ENCODE data around the gene RUBCNL. TPM values are rescaled to one million over a fixed set of nuclear protein-coding genes. Genes with fewer than 3 reads are reported as not detected.

The RUBCNL gene
- total and polyA plus RNA-seq, 2 donors (not counting 3 experiments of a cell fraction or from before 2014, with no cell fraction given), result not detected

DNA sequence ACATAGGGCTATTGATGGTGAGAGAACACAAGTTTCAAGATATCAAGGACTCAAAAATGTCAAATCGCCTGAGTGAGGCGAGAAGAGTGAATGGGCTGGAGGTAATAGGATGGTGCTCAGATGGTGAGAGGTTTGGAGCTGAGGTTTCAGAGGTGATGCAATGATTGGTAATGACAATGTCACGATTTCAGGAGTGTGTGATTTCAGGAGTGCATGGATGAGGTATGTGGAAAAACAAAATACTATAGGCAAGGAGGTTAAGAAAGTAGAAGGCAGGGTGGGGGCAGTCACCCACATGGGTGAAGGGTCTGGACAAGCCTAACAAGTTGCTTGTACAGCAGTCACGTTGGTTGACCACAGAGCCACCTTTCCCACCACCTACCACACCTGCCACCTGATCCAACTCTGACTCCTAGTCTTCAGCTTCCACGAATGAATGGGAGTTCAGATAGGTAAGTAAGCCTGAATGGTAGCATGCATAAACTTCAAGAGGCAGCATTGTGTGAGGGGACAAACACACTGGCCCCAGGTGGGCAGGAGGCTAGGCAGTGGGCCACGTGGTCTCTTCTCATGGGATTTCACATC is 71.5 kb downstream of the RUBCNL start:
- no peaks in the 10 kb centered on the region for H3K9me1 ChIP-seq (replicated peaks; ENCODE audit: control insufficient read depth, extremely low read depth, insufficient read depth, low read length)
- H3K79me2 ChIP-seq (ENCODE audit: control insufficient read depth, insufficient read depth, low read length), result no peaks in the 10 kb centered on the region
- TF ChIP-seq, protein P1, sequence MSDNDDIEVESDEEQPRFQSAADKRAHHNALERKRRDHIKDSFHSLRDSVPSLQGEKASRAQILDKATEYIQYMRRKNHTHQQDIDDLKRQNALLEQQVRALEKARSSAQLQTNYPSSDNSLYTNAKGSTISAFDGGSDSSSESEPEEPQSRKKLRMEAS (IDR thresholded peaks at IDR 0.05; ENCODE audit: insufficient read depth, insufficient read length), result no peak
- TF ChIP-seq POLR2AphosphoS5 (IDR thresholded peaks at IDR 0.05; ENCODE audit: insufficient read depth, low read depth, low read length) (no peak), POLR2A (IDR thresholded peaks at IDR 0.05; ENCODE audit: low read depth, low read length) (no peak), GATA2 (IDR thresholded peaks at IDR 0.05; ENCODE audit: insufficient read depth, insufficient read length, low read depth, low read length) (no peak), MYC (IDR thresholded peaks at IDR 0.05; ENCODE audit: low read depth, low read length) (no peak), JUN (IDR thresholded peaks at IDR 0.05; ENCODE audit: borderline replicate concordance, insufficient read depth, insufficient read length, low read depth) (no peak), EZH2 (IDR thresholded peaks at IDR 0.05; ENCODE audit: borderline replicate concordance, low read depth, low read length, severe bottlenecking) (no peak), FOS (IDR thresholded peaks at IDR 0.05; ENCODE audit: borderline replicate concordance, insufficient read depth, low read length) (no peak)
- TF ChIP-seq, protein P2, sequence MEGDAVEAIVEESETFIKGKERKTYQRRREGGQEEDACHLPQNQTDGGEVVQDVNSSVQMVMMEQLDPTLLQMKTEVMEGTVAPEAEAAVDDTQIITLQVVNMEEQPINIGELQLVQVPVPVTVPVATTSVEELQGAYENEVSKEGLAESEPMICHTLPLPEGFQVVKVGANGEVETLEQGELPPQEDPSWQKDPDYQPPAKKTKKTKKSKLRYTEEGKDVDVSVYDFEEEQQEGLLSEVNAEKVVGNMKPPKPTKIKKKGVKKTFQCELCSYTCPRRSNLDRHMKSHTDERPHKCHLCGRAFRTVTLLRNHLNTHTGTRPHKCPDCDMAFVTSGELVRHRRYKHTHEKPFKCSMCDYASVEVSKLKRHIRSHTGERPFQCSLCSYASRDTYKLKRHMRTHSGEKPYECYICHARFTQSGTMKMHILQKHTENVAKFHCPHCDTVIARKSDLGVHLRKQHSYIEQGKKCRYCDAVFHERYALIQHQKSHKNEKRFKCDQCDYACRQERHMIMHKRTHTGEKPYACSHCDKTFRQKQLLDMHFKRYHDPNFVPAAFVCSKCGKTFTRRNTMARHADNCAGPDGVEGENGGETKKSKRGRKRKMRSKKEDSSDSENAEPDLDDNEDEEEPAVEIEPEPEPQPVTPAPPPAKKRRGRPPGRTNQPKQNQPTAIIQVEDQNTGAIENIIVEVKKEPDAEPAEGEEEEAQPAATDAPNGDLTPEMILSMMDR (IDR thresholded peaks at IDR 0.05; ENCODE audit: extremely low read depth in 1 of 2, insufficient read depth in 1 of 2, low read depth in 1 of 2, low read length in 2 of 2), result no peak
- FAIRE-seq (no peak), DNase-seq (ENCODE audit: low read depth, low spot score) (no peak)
- no peak overlapping the region for H3K4me3 ChIP-seq (replicated peaks in 1 of 3; ENCODE audit: insufficient read depth in 1 of 3, low read depth in 1 of 3, low read length in 3 of 3)
- no peak overlapping the region for H3K4me2 ChIP-seq (ENCODE audit: insufficient read depth, low read length)
- no peak overlapping the region for H3K27ac ChIP-seq (ENCODE audit: insufficient read depth, low read depth, low read length)
- H3K9ac ChIP-seq (replicated peaks; ENCODE audit: extremely low read depth, insufficient read depth, low read length), result no peak overlapping the region
- peaks cover 3 to 9% of the 10 kb centered on the region in 2 experiments for H3K27me3 ChIP-seq (ENCODE audit: control insufficient read depth in 2 of 2, insufficient read depth in 2 of 2, low read length in 2 of 2)
- dilution Hi-C loops (cut with MboI; ENCODE audit: extremely low pct_ligation_motif_present, low sequenced_read_pairs), result no loop called here
- no peaks in the 10 kb centered on the region for H3K4me1 ChIP-seq (ENCODE audit: control insufficient read depth, extremely low read depth, insufficient read depth, low read length)
- H2AFZ ChIP-seq (ENCODE audit: low read depth, low read length), result no peak overlapping the region
- H4K20me1 ChIP-seq (replicated peaks; ENCODE audit: control insufficient read depth, extremely low read depth, insufficient read depth, low read length), result no peaks in the 10 kb centered on the region
- CTCF ChIA-PET, result interaction anchor here (1.6 to 1.7 kb wide), 3 partner anchors 20 to 508 kb away, joined by 7 to 12 read pairs (median 9); no protein-coding TSS in a partner anchor
- no peaks in the 10 kb centered on the region for H3K9me3 ChIP-seq (replicated peaks; ENCODE audit: control insufficient read depth, insufficient read depth, low read length)
- POLR2A ChIA-PET, result no interaction called here
- intact Hi-C loops (cut with micrococcal nuclease), result no loop called here
- no peaks in the 10 kb centered on the region for H3K36me3 ChIP-seq (ENCODE audit: control insufficient read depth in 2 of 2, extremely low read depth in 1 of 2, insufficient read depth in 2 of 2, low read length in 2 of 2)
- BruUV-seq (replicated peaks), result no TSS peak
